NCI-H2029 (cell line): ENCODE data around the gene SLC35C1.

Experiments
- DNase-seq: peaks from one replicate; lab custom pipeline; 2025; lab: John Stamatoyannopoulos, UW

Gene SLC35C1

DNA sequence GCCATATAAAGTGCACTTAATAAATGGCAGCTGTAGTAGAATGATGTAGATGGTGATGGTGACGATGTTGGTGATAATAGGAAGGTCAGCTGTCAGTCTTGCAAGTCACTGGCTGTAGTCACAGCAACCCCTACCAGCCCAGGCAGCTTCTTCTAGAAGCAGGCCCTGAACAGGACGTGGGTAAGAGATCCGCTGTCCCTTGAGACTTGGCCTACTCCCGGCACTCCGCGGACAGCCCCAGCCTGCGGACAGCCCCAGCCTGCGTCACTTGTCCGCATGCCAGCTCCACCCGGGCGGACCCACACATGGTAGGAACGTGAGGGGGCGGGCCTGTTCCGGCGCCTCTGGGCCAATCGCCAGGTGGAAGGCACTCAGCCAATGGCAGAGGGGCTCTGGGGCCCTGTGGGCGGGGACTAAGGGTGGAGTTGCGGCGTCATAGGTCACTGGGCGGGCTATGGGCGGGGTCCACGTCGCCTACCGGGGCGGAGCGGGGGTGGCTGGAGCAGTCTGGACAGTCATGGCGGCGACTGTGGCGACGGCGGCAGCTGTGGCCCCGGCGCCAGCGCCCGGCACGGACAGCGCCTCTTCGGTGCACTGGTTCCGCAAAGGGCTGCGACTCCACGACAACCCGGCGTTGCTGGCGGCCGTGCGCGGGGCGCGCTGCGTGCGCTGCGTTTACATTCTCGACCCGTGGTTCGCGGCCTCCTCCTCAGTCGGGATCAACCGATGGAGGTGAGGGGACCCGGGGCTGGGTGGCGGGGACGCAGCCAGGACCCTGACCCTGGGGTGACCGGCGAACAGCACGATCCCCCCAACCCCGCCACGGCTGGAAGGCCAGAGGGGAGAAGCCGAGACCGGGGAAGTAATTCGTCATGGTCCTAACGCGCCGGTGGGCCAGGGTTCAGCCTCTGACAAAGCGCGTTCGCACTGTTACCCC, 42.3 kb downstream of the SLC35C1 start, which contains the start of gene CRY2:
CRY2 (plus strand) TSS at position 502 of the 937 bp plus-strand sequence; CDS start at position 518, 16 bp downstream.
- DNase-seq: peak; percentile 93

DNA sequence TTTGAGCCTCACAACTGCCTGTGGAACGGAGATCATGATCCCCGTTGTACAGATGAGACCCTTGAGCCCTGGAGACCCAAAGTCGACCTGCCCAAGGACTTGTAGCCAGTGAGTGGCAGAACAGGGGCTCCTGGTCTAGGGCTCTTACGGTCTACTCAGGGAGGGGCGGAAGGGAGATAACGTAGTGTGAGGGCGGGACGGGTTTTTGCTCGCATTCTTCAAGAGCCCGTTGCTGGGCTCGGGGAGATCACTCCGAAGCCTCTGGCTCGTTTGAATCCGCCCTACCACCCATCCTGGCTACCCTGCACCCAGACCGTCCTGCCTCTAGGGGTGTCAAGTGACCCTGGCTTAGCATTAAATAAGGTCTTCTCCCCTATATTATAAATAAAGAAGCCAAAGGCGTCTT, 43.0 kb downstream of the SLC35C1 start:
- no peak for DNase-seq

DNA sequence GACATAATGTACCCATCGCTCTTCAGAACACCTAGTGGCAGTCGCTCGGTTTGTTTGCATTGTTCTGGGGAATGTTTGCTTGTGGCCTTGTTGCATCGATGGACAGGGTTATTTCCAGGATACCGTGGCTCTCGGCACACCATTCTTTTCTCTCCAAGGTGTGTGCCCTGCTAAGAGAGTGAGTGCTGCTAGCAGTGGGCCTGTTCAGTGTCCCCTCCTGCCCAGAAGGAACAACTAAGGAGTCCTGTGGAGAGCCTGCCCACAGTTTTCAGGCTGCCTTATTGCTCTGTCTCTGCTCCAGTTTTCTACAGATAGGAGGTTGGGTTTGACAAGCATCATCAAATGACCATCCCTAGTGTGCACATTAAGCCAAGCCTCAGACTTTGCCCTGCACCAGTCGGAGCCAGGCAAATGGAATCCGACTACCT, 43.7 kb downstream of the SLC35C1 start:
- no peak for DNase-seq

DNA sequence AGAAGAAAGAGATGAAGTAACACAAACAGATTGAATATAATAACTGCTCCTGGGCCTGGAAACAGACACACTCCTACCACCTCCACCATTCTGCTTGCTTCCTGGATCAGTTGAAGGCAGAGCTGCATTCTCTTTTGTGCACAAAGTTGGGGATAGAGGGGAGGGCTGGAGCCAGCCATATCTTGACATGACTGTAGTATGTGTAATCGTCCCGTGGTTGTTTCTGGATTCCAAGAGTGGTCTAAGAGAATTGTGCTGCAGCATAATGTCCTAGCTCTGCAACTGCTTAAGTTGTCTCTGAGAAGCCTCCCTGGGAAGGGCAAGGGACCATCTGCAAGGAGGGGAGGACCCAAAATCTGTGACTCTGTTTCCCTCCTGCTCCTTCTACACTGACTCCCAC, 45.5 kb downstream of the SLC35C1 start:
- no peak for DNase-seq

DNA sequence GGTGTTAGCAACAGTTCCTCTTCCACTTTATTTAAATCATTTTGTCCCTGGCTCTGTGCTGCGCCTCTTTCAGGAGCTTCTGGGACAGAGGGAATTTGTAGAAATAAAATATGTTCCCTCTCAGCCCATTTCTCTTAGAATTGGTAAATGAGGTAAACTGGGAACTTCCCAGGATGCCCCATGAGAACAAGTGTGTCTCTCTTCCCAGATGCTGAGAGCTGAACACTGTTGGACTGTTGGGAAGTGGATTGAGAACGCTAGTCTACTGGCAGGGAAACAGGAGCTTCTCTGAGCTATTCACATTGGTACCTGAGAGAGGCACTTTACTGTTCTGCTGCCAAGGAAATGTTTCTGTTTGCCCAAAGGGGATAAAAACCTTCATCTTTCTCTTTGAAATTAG, 46.3 kb downstream of the SLC35C1 start:
- no peak for DNase-seq

DNA sequence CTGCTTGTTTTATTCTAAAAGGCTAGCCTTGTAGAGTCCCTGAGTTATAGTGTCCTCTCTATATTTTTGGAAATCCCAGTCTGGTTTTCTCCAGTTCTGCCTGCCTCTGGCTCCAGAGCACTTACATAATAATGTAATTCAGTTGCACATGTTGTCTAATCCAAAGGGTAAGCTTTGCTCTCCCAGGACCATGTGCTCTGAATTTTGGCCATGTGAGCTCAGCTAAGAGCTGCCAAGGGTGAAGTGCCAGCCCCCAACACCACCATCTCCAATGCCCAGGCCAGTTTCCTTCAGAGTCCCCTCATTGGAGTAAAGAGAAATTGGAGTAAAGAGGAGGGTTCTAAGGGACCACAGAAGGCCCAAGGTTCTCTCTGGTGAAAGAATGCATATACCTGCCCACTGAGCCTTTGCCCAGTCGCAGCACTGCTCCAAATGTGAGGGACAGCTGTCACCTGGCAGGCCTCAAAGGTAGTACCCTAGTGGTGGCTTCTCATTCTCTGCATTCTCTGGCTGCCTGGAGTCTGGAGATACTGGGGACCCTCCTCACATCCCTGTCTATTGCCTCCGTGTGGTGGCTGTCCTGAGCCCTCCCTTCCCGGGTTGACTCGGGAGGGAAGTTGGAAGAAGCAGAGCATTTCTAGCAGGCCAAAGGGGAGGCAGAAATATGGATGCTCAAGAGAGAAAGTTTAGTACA, 47.2 kb downstream of the SLC35C1 start:
- DNase-seq: no peak

DNA sequence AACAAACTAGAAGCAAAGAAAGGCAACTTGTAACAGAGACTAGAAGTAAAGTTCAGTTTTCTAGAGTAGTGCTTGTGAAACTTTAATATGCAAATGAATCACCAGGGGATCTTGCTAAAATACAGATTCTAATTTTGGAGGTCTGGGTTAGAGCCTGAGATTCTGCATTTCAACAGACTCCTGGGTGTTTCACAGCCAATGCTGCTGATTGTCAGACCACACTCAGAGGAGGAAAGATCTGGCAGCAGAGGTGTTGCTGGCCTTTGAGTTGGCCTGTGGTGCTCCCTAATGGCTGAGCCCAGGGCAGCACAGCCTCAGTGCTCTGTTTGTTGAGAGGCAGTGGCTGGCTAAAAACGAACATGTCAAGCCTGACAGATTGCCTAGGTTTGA, 47.8 kb downstream of the SLC35C1 start:
- no peak for DNase-seq

DNA sequence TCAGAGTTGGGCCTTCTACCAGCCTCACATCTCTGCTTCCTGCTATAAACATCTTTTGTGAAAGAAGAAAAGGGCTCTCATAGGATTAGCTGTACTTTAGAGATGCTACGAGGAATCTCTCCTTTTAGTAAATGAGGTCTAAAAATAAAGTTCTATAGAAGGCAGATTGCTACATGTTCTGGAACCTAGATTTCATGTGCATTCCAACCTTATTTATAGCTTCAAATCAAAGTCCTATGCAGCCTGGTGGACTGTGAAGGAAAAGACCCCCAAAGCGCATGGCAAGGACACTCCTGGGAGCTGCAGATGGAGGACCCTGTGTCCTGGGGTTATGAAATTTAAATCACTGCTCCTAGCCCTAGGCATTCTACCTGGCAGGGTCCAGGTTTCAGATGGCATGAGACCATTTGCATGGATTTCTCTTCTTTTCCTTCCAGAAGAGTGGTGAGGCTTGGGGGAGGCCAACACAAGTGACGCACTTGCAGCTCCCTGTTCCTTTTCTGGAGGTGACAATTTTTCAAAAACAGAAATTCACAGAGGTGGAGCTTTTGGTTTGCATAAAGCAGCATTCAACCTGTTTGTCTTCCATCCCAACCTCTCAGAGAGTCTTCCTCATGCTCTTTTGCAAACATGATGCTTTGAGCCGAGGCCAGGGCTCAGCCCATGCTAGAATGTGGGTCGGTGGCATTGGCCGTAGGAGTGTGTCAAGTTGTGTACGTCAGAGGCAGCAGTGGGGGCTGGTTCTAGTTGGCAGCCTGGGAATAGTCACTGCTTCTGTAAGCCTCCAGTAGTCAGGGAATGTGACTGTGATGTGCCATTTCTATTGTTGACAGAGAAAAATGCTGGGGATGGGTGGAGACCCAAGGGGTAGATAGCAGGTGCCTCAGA, 48.6 kb downstream of the SLC35C1 start:
- DNase-seq: no peak

DNA sequence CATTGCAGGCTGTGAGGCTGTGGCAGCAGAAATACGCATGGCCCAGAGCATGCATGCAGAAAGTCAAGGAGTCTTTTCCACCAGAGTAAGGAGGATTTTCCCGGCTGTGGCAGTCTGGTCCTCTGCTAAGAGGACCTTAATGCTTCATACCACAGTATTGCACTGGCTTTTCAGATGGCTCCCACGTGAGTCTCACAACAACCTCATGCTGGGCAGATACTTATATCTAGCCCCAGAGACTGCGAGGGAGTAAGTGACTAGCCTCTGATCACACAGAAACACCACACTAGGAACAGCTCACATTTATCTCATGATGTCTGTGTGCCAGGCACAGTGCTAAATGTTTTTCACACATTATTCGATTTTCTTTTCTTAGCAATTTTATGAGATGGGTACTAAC, 50.4 kb downstream of the SLC35C1 start:
- no peak for DNase-seq

DNA sequence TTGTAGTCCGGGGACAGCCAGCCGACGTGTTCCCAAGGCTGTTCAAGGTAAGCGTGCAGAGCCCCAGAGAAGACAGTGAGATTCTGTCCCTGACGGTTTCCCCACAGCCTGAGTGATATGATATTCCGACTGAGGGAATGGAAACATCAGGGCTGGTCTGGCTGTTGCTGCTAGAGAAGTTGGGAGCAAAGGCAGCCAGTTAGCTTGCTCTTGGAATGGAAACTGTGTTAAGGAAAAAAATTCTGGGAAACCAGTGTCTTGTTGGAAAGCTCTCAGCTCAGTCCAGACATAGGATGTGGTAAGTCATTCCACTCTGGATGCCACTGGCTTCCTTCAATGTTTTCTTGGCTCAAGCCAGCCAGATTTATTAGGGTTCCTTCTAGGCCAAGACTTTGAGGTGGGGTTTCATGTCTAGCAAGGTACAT, 51.1 kb downstream of the SLC35C1 start:
- no peak for DNase-seq

DNA sequence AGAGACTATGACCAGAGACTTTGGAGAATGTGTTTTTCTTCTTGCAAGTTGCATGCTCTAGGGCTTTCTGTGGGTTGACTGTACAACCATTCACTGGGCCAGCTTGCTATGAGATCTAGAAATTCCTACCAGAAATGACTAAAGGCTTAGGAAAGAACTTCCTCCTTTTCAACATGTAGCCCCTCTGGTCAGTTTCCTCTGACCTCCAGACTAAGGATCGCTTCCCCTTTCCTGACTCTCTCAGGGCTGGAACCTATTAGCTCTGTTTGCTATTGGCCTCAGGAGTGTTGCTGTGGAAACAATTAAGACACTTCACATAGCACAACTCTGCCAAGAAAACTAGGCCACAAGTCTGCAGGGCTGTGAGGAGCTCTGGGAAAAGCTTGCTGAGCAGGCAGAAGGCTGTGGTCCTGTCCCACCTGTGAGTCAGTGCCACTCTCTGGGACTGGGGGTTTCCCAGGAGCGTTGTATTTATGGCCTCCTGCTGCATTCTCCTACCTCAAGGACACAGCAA, 53.1 kb downstream of the SLC35C1 start:
- DNase-seq: peak; percentile 50

DNA sequence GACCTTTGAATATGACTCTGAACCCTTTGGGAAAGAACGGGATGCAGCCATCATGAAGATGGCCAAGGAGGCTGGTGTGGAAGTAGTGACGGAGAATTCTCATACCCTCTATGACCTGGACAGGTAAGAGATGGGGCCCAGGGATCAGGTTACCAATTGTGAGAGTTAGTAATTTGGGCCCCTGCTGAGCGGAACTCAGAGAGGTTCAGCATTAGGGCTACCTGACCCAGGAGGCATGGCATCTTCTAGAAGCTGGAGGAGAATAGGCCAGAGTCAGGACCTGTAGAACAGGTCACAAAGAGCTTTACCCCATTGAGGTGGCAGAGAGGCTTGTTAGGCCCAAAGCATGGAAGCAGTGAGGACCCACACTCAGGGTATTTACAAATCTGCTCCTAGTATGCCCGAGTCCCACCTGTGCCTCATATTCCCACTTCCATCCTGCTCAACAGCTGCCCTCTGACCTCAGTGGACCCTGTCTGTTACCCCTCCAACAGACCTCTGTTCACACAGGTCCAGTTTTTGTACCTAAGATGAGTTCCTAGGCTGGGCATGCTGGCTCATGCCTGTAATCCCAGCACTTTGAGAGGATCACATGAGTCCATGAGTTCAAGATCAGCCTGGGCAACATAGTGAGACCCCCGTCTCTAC, 53.9 kb downstream of the SLC35C1 start:
- DNase-seq: no peak

DNA sequence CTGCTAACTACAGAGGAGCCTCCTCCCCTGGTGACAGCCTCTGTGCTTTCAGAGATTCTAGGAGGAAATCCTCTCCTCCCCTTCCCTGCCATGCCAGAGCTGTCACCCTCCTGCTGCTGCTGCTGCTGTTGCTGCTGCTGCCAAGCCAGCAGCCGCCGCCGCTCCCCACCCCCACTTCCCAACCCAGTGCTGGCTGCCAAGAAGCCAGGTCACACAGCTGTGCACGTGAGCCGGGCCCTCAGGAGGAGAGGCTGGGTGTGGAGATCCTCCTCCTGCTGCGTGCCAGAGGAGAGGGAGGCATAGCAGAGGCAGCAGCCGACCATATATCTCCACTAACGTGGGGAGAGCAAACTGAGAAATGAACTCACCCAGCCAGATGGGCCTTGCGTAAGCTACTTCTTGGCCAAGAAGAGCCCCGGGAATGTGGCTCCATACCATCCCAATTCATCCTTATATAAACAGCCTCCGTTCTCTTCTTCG, 54.8 kb downstream of the SLC35C1 start:
- DNase-seq: peak; percentile 94

DNA sequence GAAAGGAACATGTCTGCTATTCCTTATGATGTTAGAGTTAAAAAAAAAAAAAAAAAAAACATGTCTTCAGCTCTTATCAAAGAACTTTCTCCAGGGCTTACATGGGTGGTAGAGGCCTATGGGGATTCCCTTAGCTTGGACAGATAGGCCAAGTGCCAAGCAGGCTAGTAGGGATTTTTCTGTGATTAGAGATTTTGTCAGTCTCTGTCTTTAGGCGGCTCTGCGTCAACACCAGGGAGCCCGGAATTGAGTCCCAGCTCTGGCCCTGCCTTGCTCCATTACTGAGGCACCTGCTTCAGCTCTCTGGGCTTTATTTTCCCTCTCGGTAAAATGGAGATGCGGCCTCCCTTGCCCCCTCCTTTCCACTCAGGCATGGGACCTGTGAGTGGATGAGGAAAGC, 55.4 kb downstream of the SLC35C1 start:
- DNase-seq: no peak

DNA sequence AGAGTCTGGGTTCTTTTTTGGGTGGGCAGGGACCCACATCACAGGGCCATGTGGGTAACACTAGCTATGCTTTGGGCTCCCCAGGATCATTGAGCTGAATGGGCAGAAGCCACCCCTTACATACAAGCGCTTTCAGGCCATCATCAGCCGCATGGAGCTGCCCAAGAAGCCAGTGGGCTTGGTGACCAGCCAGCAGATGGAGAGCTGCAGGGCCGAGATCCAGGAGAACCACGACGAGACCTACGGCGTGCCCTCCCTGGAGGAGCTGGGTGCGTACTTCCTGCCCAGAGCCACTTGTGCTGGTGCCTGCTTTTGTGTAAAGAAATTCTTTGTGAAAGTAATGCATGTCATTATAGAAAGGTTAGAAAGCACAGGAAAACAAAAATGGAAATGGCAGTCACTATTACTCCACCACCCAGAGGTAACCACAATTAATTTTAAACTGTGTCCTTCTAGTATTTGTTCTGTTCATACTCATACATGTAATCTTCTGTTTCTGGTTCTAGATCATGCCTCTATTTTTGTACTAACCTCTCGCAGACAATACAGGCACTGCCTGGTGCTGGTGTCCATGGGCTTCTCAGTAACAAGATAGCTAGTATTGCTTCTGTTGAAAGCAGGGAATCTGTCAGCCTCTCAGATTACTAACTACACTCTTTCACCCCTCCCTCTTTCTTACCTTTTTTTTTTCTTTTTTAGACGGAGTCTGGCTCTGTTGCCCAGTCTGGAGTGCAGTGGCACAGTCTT, 56.0 kb downstream of the SLC35C1 start:
- DNase-seq: no peak
